Pancreas (tissue), 10 donors: ENCODE results near the gene POR. TPM values are rescaled to one million over a fixed set of nuclear protein-coding genes. Genes with fewer than 3 reads are reported as not detected.

Source experiments
- ATAC-seq, 4 donors: fragments of 200-7000 bp; cut with Tn5 transposase; one replicate each; pipeline versions ENCODE4 v1.8.0 to v1.9.1; 2020; ENCODE audit warnings: mild to moderate bottlenecking in 4 of 4, moderate library complexity in 4 of 4
- DNase-seq, 6 donors: peaks; one replicate each; pipeline ENCODE4 v3.0.0-alpha.2; 2020
- FAIRE-seq: peaks from 2 replicates; lab custom pipeline; 2012; peaks lifted over from hg19 to GRCh38; lab: Jason Lieb, UNC
- H3K27ac ChIP-seq, 4 donors: fragments of 200-600 bp; sonication (generic); 1 replicate in 3 of 4; 2 replicates in 1 of 4; pipeline versions ENCODE4 v1.5.0 to v1.8.0; 2020
- H3K27me3 ChIP-seq, 4 donors: fragments of 200-600 bp; one replicate each; pipeline ENCODE4 v1.8.0; 2021
- H3K36me3 ChIP-seq, 3 donors: fragments of 200-600 bp; sonication (generic) in 1 of 3; one replicate each; pipeline versions ENCODE4 v1.5.0 to v1.8.0; 2020 to 2021
- H3K4me1 ChIP-seq, 3 donors: fragments of 200-600 bp; one replicate each; pipeline ENCODE4 v1.8.0; 2021
- H3K4me3 ChIP-seq, 4 donors: fragments of 200-600 bp; sonication (generic) in 2 of 4; one replicate each; pipeline versions ENCODE4 v1.5.0 to v1.8.0; 2020 to 2021
- H3K9me3 ChIP-seq, 4 donors: fragments of 200-600 bp; one replicate each; pipeline ENCODE4 v1.8.0; 2021
- CTCF ChIP-seq, 4 donors: fragments of 200-600 bp; sonication (generic) in 3 of 4; IDR thresholded peaks; one replicate each; pipeline versions ENCODE4 v1.5.0 to v1.8.0; 2021; ENCODE audit warnings: antibody characterized with exemption in 4 of 4
- WGBS, 2 donors: extraction: QIAGEN DNeasy Blood & Tissue Kit; methylation state at CpG; one replicate each; pipeline ENCODE4 v1.1.7; 2013; 5-methylcytosine and 5-hydroxymethylcytosine counted together
- intact Hi-C, 3 donors: fragments of 100-400 bp; cut with DNase I; formaldehyde crosslinking; loops; one replicate each; pipeline versions ENCODE4 v1.11.1 to v1.14.2; 2022
- polyA plus RNA-seq, 2 donors: library from polyadenylated mRNA; stranded (reverse); fragments of 200-250 nt; gene quantifications; one replicate each; pipeline ENCODE4 v1.2.3, GENCODE V29; 2013
- total RNA-seq, 6 donors: library from RNA; stranded (reverse); fragmentation: NEBNext Ultra II Directional in 4 of 6; extraction: Animal tissue kit (Norgen Biotek cat#: 25700) in 4 of 6; gene quantifications; one replicate each; pipeline versions ENCODE4 v1.2.1 to v1.2.4, GENCODE V29; 2021 to 2023
- donor health status: healthy with polysubstance abuse.
- donor health status: DM: no; HTN: no; CAD: no; lungs with moderate emphysema.
- donor health status: DM: no; HTN: no; CAD: no.
- donor health status: control.
- donor health status: control.
- donor health status: Bipolar disorder and iron deficiency.
- donor health status: DM: yes; HTN: yes; CAD: no.
- donor health status: DM: no; HTN: no; CAD: no.
- donor health status: DM: no; HTN: no; CAD: no.
- donor health status: DM: yes; HTN: yes; CAD: no.

POR gene
- total and polyA plus RNA-seq, 8 donors = 29.7 to 99.0 (median 43.6) TPM

GRCh38 chr7:75985518-75986146, 70.7 kb downstream of the POR start:
- no peaks in the 10 kb centered on the region for H3K27me3 ChIP-seq
- H3K36me3 ChIP-seq = peaks cover 0 to 42% (median 0%) of the 10 kb centered on the region in 3 donors
- no peaks in the 10 kb centered on the region for H3K9me3 ChIP-seq
- no peak for TF ChIP-seq CTCF (IDR thresholded peaks at IDR 0.05)
- WGBS, 2 donors = 82% methylated on average over 34 to 41 of the region's 41 CpGs
- ATAC-seq (no peak), DNase-seq (peak in 2 of 6 donors; percentile 26 to 54), FAIRE-seq (no peak)
- H3K27ac ChIP-seq = no peak overlapping the region
- peaks cover 0 to 4% (median 0%) of the 10 kb centered on the region in 3 donors for H3K4me1 ChIP-seq
- intact Hi-C loops = no loop called here
- H3K4me3 ChIP-seq = no peak overlapping the region

- Histone ChIP-seq H3K4me1 (peaks cover 0 to 4% (median 0%) of the 10 kb centered on the region in 3 donors), H3K36me3 (peaks cover 0 to 42% (median 0%) of the 10 kb centered on the region in 3 donors), H3K4me3 (no peak overlapping the region), H3K27ac (no peak overlapping the region), H3K9me3 (no peaks in the 10 kb centered on the region), H3K27me3 (no peaks in the 10 kb centered on the region)
- ATAC-seq (no peak), DNase-seq (peak in 1 of 6 donors; percentile 29), FAIRE-seq (no peak)
- 84 to 90% methylated on average over 20 of the region's 20 CpGs for WGBS, 2 donors
- intact Hi-C loops = no loop called here
- no peak for TF ChIP-seq CTCF (IDR thresholded peaks at IDR 0.05)
Observed at GRCh38 chr7:75986147-75986781, 71.3 kb downstream of the POR start.

- no peak for TF ChIP-seq CTCF (IDR thresholded peaks at IDR 0.05)
- peaks cover 0 to 4% (median 0%) of the 10 kb centered on the region in 3 donors for H3K4me1 ChIP-seq
- no peaks in the 10 kb centered on the region for H3K27me3 ChIP-seq
- H3K9me3 ChIP-seq = no peaks in the 10 kb centered on the region
- ATAC-seq = no peak
- H3K4me3 ChIP-seq = no peak overlapping the region
- 92 to 93% methylated on average over 32 of the region's 32 CpGs for WGBS, 2 donors
- H3K27ac ChIP-seq = no peak overlapping the region
- peak in 1 of 6 donors; percentile 70 for DNase-seq
- no peak for FAIRE-seq
- intact Hi-C loops = no loop called here
- H3K36me3 ChIP-seq = peaks cover 0 to 42% (median 0%) of the 10 kb centered on the region in 3 donors
Observed at GRCh38 chr7:75987026-75987804, 72.3 kb downstream of the POR start.

- Histone ChIP-seq H3K27me3 (no peaks in the 10 kb centered on the region), H3K4me1 (peaks cover 0 to 4% (median 0%) of the 10 kb centered on the region in 3 donors), H3K36me3 (peaks cover 0 to 42% (median 0%) of the 10 kb centered on the region in 3 donors), H3K9me3 (no peaks in the 10 kb centered on the region), H3K4me3 (no peak overlapping the region), H3K27ac (no peak overlapping the region)
- intact Hi-C loops = no loop called here
- 90 to 91% methylated on average over 30 of the region's 30 CpGs for WGBS, 2 donors
- no peak for FAIRE-seq
- TF ChIP-seq CTCF (IDR thresholded peaks at IDR 0.05) = no peak
- no peak for ATAC-seq
- DNase-seq = peak in 2 of 6 donors; percentile 16 to 71
Observed at GRCh38 chr7:75987805-75988567, 73.0 kb downstream of the POR start.
